Stimulated activated CD8-positive, alpha-beta memory T cell treated with anti-CD3 and anti-CD28 coated beads, Interleukin-15, amount 100 ng/mL, for 4 hours (primary cell): ENCODE data around the gene IQCH.
"Not testable (repeated sequence)": the region's sequence is repeated elsewhere in the genome, so short reads cannot be mapped to it uniquely, and the experiment has no call there.

Experiments
- DNase-seq, 2 donors: peaks; one replicate each; pipeline ENCODE4 v3.0.0-alpha.2; 2020; ENCODE audit warnings: low read depth in 2 of 2

IQCH gene

DNA sequence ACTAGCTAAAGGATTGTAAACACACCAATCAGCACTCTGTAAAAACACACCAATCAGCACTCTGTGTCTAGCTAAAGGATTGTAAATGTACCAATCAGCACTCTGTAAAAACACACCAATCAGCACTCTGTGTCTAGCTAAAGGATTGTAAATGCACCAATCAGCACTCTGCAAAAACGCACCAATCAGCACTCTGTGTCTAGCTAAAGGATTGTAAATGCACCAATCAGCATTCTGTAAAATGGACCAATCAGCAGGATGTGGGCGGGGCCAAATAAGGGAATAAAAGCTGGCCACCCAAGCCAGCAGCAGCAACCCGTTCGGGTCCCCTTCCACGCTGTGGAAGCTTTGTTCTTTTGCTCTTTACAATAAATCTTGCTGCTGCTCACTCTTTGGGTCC is 8.0 kb upstream of the IQCH start:
- not testable (repeated sequence) for DNase-seq

DNA sequence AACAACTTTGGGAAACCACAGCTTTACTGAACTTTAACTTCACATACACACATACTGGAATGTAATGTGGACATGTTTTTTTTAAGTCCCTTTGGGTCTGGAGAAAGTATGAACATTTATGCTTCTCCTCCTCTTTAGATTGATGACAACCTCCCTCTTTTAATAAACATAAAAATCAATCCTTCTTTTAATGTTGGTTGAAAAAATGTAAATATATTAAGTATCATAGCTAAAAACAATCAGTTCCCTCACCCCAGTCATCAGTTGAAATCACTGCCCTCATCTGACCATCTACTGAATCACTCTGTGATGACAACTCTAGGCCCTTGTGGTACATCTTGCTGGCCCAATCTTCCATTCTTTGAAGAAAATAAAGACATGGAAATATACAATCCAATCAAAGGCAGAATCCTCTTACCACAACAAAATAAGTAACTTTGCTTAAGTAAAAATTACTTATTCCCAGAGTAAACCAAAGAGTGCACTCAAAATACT is 6.5 kb upstream of the IQCH start:
- no peak for DNase-seq

DNA sequence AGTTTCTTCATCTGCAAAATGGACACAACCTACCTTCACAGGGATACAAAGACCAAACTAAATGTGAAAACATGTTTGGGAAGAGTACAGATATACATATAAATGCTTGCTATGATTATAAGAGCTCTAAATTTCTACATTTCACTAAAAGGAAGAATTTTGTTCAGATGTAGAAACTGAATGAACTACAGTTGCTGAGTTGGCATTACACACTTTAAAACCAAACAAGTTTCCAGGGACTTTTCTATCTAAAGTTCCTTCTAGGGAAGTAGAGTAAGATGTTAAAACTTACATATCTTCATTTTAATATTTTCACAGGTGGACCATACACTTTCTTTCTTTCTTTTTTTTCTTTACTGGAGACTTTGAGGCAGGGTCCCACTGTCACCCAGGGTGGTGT is 4.8 kb upstream of the IQCH start:
- no peak for DNase-seq

DNA sequence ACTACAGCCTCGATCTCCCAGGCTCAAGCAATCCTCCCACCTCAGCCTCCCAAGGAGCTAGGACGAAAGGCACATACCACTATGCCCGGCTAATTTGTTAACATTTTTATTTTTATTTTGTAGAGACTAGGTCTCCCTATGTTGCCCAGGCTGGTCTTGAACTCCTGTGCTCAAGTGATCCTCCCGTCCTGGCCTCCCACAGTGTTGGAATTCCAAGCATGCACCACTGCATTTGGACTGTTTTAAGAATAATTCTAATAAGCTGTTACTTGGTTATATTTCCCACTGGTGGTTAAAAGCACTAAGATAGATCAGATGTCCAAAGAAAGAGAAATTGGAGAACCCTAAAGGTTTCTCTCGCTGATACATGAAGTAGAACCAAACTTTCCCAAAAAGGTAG is 3.3 kb upstream of the IQCH start:
- no peak for DNase-seq

DNA sequence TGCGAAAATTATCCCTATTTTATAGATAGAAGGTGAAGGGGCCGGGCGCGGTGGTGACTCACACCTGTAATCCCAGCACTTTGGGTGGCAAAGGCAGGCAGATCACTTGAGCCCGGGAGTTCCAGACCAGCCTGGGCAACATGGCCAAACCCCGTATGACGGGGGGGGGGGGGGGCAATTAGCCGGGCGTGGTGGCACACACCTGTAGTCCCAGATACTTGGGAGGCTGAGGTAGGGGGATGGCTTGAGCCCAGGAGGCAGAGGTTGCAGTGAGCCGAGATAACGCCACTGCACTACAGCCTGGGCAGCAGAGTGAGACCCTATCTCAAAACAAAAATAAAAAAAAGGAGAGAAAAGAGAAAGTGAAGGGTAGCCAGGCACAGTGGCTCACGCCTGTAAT is 1.5 kb upstream of the IQCH start:
- no peak for DNase-seq

DNA sequence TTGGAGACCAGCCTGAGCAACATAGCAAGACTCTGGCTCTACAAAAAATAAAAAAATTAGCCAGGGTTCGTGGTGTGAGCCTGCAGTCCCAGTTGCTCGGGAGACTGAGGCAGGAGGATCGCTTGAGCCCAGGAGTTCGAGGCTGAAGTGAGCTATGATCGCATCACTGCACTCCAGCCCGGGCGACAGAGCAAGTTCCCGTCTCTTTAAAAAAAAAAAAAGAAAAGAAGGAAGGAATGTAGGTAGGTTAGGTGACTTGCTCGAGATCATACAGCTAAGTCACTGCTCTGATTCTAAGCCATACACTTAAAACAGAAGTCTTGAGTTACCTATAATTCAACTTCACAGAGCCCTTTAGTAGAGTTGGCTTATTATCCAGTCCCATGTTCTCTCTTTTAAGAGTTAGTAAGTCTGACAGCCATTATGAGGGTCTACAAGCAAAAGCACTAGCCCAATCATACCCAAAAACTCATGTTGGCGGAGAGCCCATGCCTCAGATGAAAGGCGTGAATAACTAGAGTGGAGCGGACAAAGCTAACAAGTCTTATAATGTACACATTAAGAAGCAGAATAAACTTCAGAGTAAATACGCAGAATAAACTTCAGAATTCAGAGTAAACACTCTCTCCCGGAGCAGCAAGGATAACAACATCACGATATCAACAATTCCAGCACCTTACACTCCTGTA is 893 bp upstream of the IQCH start:
- DNase-seq = no peak

DNA sequence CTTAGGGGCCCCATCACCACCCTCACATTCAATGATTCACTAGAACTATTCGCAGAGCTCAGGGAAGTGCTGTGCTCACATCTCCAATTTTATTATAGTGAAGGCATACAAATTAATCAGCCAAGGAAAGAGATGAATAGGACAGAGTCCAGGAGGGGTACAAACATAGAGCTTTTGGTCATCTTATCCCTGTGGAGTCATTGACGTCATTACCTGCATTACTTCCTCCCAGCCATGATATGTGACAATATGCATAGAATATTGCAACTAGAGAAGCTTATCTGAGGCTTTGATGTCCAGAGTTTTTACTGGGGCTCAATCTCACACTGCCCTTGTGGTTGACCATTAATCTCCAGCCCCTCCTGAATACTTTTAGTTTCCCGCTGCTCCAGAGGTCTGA is 1.5 kb downstream of the IQCH start:
- DNase-seq = no peak

DNA sequence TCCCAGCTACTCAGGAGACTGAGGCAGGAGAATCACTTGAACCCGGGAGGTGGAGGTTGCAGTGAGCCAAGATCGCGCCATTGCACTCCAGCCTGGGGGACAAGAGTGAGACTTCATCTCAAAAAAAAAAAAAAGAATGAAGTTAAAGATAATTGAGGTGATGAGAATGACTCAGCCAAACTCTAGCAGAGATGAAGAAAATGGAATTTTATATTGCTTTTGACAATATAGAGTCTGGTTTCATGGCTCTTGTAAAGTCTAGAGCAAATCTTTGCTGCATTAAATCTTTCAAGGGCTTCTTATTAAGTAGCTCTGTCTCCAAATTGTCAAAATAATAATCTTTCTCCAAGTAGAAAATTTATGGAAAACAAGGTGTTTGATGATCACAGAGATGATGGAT is 3.8 kb downstream of the IQCH start:
- not testable (repeated sequence) for DNase-seq

DNA sequence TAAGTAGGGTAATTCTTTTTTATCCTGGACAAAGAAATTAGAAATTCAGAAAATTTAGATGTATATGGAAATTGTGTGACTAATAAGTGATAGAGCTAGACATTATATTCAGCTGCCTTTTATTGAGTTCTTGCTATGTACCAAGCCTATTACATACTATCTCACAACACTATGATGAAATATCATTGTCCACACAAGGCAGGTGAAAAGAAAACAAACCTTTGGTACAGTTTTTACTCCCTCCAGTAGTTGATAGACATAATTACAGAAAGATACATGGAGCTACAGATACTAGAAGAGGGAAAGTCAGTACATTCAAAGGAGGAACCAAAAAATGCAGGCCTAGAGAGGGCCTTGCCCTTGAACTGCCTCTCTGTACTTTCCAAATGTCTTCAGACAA is 4.8 kb downstream of the IQCH start:
- DNase-seq = no peak

DNA sequence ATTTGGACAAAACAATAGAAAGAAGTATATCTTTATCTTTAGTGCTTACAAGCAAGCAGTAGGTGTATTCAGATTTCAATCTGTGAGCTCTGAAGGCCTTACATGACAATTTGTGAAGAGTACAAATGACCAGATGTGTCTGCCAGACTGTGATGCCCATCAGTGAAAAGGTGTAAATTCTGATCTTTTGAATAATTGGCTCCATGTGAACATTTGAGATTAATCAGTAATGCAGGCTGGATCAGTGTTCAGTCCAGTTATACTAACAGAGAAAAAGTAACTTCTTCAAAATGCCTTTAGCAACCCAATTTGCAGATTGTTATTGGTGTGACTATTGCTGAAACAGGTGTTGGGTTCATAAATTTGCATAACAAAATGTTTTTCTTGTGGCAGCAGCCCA is 5.2 kb downstream of the IQCH start:
- no peak for DNase-seq

DNA sequence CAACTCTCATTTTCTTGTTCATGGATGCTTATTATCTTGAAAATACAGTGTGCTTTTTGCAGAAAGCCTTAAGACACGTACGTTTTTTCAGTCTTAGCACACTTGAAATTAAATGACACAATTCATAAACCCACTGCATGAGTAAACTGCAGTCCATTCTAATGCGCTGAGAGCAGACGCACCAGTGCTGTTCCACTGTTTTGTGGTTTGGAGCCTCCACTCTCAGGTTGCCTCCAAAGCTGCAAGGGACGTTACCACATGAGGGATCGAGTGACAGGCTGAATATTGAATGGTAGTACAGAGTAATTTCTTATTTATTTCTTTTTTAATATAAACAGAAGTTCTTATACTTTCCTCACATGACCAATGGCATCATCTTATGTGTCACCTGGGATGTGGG is 12.3 kb downstream of the IQCH start:
- DNase-seq = no peak

DNA sequence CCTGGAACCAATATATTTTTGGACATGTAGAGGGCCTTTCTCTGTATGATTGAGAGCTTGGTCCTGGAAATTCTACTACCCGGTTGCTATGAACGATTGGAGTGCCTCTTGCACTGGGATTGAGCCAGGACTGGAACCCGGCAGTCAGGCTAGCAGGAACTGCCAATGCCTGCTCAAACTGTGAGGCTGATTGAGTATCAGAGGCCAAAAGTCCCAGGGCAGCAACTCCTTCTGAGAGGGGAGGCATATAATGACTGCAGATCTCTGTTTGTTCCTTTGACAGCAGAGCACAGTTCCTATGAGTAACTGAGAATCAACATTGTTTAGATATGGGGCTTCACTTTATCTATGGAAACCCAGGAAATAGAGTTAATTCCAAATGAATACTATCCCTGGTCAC is 12.9 kb downstream of the IQCH start:
- DNase-seq = no peak

DNA sequence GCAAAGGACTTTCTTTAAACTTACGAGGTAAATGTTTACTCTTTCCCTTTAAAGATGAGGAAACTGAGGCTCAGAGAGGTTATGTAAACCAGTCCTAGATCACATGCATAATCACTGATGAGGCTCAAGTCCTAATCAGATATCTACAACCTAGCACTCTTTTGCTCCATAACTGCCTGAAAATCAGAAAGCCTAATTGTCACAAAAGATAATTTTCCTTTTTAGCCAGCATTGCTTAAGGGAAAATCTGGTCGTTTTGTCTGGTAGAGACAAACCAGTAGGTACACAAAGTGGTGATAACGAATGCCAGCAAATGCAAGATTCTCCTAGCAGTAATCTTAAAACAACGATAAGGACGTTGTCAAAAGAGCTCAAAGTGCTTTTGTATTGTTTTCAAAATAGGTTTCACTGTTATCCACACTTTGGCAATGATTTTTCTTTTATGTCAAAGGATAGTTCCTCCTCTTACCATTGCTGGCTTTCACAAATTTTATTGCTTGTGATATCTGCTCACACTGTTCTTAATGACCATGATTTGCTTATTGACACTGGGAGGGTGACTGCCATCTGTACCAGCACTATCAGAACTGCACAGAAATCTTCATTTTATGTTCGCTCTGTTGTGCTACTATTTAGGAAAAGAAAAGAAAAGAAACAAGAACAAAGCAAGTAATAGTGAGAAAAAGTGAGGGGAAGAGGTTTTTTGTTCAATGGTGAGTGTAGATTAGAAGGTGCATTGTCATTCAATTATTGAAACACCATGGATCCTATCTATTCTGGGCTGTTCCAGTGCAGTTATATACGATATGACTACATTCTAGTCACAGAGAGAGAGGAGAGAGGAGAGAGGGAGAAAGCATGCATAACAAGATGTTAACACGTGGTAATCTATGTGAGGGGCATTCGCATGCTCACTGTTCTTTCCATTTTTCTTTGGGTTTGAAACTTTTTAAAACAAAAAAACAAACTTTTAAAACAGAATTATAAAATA is 13.7 kb downstream of the IQCH start:
- DNase-seq = no peak

DNA sequence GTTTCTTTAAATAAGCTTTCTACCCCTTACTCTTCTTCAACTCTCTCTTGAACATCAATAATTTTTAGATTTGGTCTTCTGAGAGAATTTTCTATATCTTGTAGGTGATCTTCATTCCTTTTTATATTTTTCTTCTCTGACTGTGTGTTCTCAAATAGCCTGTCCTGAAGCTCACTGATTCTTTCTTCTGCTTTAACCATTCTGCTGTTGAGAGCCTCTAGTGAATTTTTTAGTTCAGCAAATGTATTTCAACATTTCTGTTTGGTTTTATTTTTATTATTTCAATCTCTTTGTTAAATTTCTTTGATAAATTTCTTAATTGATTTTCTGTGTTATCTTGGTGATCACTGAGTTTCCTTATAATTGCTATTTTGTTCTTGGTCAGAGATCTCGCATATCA is 19.6 kb downstream of the IQCH start:
- DNase-seq = no peak

DNA sequence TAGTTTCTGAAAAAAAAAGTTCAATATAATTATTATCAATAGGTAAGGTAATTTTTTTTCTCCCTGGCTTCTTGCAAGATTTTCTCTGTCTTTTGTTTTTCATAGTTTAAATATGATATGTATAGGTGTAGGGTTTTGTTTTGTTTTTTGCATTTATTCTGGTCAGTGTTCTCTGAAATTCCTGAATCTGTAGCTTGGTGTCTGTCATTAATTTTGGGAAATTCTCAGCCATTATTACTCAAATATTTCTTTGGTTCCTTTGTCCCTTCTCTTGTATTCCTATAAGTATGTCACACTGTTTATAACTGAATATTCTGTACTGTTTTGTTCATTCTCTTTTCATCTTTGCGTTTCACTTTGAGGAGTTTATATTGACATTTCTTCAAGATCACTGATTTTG is 22.1 kb downstream of the IQCH start:
- DNase-seq = no peak

DNA sequence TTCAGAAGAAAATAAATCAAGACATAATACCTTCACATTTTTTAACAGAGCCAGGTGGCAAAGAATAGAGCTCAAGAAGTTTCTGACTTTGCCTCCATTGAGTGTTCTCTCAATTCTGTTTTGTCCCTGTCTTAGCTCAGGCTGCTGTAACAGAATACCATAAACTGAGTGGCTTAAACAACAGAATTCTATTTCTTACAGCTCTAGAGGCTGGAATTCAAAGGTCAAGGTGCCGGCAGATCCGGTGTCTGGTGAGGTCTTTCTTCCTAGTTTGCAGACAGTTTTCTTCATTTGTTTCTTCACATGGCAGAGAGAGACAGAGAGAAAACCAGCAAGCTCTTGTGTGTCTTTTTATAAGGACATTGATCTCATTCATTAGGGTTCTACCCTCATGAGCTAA is 25.6 kb downstream of the IQCH start:
- no peak for DNase-seq

DNA sequence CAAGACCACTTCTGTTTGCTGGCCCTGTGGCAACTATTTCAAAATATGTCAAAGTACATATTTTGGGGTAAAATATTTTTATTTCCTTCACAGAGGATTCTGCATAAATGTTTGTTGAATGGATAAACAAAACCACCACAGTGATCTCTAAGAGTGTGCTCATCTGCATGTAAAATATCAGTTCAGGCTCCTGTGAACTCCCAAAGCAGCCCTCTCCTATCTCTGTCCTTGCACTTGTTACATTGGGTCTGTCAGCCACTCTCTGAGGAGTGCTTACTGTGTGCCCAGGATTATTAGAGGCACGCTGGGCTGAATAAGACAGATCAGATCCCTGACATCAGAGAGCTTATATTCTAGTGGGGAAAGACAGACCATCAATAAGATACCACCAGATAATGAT is 27.1 kb downstream of the IQCH start:
- DNase-seq = no peak

DNA sequence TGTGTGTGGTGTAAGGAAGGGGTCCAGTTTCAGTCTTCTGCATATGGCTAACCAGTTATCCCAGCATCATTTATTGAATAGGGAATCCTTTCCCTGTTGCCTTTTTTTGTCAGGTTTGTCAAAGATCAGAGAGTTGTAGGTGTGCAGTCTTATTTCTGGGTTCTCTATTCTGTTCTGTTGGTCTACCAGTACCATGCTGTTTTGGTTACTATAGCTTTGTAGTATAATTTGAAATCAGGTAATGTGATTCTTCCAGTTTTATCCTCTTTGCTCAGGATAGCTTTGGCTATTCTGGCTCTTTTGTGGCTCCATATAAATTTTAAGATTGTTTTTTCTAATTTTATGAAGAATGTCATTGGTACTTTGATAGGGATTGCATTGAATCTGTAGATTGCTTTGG is 31.0 kb downstream of the IQCH start:
- not testable (repeated sequence) for DNase-seq

DNA sequence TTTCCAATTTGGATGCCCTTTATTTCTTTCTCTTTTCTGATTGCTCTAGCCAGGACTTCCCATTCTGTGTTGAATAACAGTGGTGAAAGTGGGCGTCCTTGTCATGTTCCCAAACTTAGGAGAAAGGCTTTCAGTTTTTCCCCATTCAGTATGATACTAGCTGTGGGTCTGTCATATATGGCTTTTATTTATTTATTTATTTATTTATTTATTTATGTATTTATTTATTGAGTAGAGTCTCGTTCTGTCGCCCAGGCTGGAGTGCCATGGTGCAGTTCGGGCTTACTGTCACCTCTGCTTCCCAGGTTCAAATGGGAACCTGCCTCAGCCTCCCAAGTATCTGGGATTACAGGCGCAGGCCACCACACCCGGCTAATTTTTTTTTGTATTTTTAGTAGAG is 31.8 kb downstream of the IQCH start:
- DNase-seq = not testable (repeated sequence)

DNA sequence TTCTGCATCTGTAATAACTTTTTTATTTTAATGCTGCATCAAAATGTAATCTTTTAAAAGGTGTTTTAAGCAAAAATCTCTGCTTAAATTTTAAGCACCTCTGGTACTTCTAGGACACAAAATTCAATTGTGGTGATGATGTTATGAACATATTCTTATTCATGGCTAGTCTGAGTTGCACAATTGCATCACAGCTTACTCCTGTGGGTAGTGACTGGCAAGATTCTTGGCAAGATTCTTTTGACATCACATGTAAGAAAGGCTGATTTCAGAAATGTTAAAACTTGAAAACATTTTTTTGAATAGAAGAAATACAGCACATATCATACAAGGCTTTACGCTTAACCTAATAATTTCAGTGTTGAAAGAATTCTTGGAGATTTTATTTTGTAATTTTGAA is 35.7 kb downstream of the IQCH start:
- no peak for DNase-seq

DNA sequence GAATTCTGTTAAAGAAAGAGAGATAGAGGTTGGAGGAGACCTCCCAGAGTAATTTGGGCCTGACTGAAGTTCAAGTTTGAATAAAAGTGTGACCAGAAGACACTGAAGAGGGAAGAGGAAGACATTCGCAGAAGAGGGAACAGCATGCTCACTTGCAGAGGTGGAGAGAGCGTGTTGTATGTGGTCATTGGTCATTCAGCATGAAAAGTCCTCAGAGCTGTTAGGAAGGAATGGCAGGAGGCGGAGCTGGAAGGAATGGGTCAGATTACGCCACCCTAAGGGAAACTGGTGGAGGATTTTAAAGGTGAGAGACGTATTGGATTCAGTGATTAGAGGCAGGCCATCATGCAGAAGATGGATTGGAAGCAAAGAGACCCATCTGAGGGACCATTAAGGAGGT is 41.6 kb downstream of the IQCH start:
- no peak for DNase-seq

DNA sequence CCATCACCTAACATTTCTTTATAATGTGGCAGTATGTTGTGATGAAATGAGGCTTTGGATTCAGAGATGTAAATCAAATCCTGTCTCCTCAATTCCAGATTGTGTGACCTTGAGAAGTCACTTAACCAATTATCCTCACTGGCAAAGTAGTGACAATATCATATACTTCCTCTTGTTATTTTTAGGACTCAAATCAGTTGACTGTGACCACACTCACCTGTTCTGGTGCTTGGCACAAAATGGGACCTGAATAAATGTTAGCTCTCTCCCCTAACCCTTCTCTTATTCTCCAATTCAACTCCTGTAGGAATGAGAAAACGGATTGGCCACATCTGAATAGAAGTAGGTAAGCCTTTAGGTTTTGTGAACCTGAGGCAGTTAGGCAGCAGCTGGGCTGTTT is 42.1 kb downstream of the IQCH start:
- DNase-seq = no peak
